Neuronal stem cell (in vitro differentiated cells): Measurements from ENCODE around the gene RILP.

Source experiments
- DNase-seq: peaks from one replicate; pipeline ENCODE4 v3.0.0-alpha.2; 2013; ENCODE audit warnings: low spot score
- H2AFZ ChIP-seq: one replicate; pipeline ENCODE4 v1.6.1; 2013; ENCODE audit warnings: mild to moderate bottlenecking, low read length, inconsistent platforms
- H2AK5ac ChIP-seq: 2 replicates; pipeline ENCODE4 v1.6.1; 2013; ENCODE audit warnings: low read depth, mild to moderate bottlenecking, inconsistent platforms, low read length, moderate library complexity, mixed read lengths
- H2BK120ac ChIP-seq: 2 replicates; pipeline ENCODE4 v1.6.1; 2013; ENCODE audit warnings: low read depth, mild to moderate bottlenecking, inconsistent platforms, low read length, moderate library complexity, mixed read lengths
- H2BK12ac ChIP-seq: one replicate; pipeline ENCODE4 v1.6.1; 2013; ENCODE audit warnings: low read length, inconsistent platforms
- H2BK15ac ChIP-seq: 2 replicates; pipeline ENCODE4 v1.6.1; 2013; ENCODE audit warnings: mild to moderate bottlenecking, low read length, inconsistent platforms, mixed read lengths
- H2BK5ac ChIP-seq: one replicate; pipeline ENCODE4 v1.6.1; 2013; ENCODE audit warnings: inconsistent platforms, mild to moderate bottlenecking, low read length, moderate library complexity
- H3K14ac ChIP-seq: one replicate; pipeline ENCODE4 v1.6.1; 2013; ENCODE audit warnings: low read length, inconsistent platforms
- H3K18ac ChIP-seq: 2 replicates; pipeline ENCODE4 v1.6.1; 2013; ENCODE audit warnings: low read length, inconsistent platforms
- H3K23ac ChIP-seq: 2 replicates; pipeline ENCODE4 v1.6.1; 2013; ENCODE audit warnings: low read depth, mild to moderate bottlenecking, mixed read lengths, low read length, inconsistent platforms; ENCODE audit not compliant: poor library complexity
- H3K27ac ChIP-seq: replicated peaks from 3 replicates; pipeline ENCODE4 v1.5.1; 2013; ENCODE audit warnings: low read length, inconsistent platforms
- H3K27me3 ChIP-seq, 3 experiments: 2 replicates each; pipeline ENCODE4 v1.6.1; 2013; ENCODE audit warnings: low read length in 3 of 3, mild to moderate bottlenecking in 2 of 3, inconsistent platforms in 1 of 3, low read depth in 1 of 3, mixed read lengths in 1 of 3, moderate library complexity in 1 of 3; ENCODE audit not compliant: control insufficient read depth in 3 of 3, insufficient read depth in 3 of 3
- H3K36me3 ChIP-seq, 2 donors: replicated peaks in 1 of 2; 2 replicates each; pipeline ENCODE4 v1.6.1; 2013; ENCODE audit warnings: low read length in 2 of 2; ENCODE audit not compliant: control insufficient read depth in 2 of 2, insufficient read depth in 2 of 2
- H3K4ac ChIP-seq: 2 replicates; pipeline ENCODE4 v1.6.1; 2013; ENCODE audit warnings: inconsistent platforms, mild to moderate bottlenecking, low read length, moderate library complexity
- H3K4me1 ChIP-seq, 2 donors: 1 replicate in 1 of 2; 2 replicates in 1 of 2; pipeline ENCODE4 v1.6.1; 2013; ENCODE audit warnings: low read length in 2 of 2, low read depth in 1 of 2; ENCODE audit not compliant: control insufficient read depth in 2 of 2, insufficient read depth in 1 of 2
- H3K4me2 ChIP-seq: one replicate; pipeline ENCODE4 v1.6.1; 2013; ENCODE audit warnings: mild to moderate bottlenecking, low read length, inconsistent platforms; ENCODE audit not compliant: insufficient read depth, poor library complexity, severe bottlenecking
- H3K4me3 ChIP-seq, 2 donors: 2 replicates each; pipeline ENCODE4 v1.5.1; 2013; ENCODE audit warnings: low read length in 2 of 2, mild to moderate bottlenecking in 2 of 2, inconsistent platforms in 1 of 2, moderate library complexity in 1 of 2
- H3K79me1 ChIP-seq: one replicate; pipeline ENCODE4 v1.6.1; 2013; ENCODE audit warnings: low read depth, mild to moderate bottlenecking, inconsistent platforms, low read length, moderate library complexity
- H3K9ac ChIP-seq: one replicate; pipeline ENCODE4 v1.6.1; 2013; ENCODE audit warnings: mild to moderate bottlenecking, low read depth, low read length, inconsistent platforms; ENCODE audit not compliant: poor library complexity
- H3K9me3 ChIP-seq, 2 donors: replicated peaks in 1 of 2; 2 replicates each; pipeline versions ENCODE3 to v1.6.1; 2013; ENCODE audit warnings: low read length in 2 of 2, mild to moderate bottlenecking in 2 of 2, inconsistent platforms in 1 of 2, low read depth in 1 of 2, mixed read lengths in 1 of 2, moderate library complexity in 1 of 2; ENCODE audit not compliant: control insufficient read depth in 2 of 2, insufficient read depth in 1 of 2
- H4K8ac ChIP-seq: one replicate; pipeline ENCODE4 v1.6.1; 2013; ENCODE audit warnings: low read depth, mild to moderate bottlenecking, inconsistent platforms, low read length, moderate library complexity
- H4K91ac ChIP-seq: one replicate; pipeline ENCODE4 v1.6.1; 2013; ENCODE audit warnings: low read length, low read depth, mild to moderate bottlenecking, inconsistent platforms; ENCODE audit not compliant: poor library complexity
- WGBS, 2 donors: extraction: QIAGEN DNeasy Blood & Tissue Kit; methylation state at CpG; one replicate each; pipeline ENCODE4 v1.1.7; 2013; ENCODE audit warnings: missing lambda C conversion rate in 2 of 2, mixed read lengths in 1 of 2; ENCODE audit not compliant: insufficient read length in 2 of 2, insufficient replicate concordance in 1 of 2; ENCODE audit errors: extremely low coverage in 2 of 2; 5-methylcytosine and 5-hydroxymethylcytosine counted together

RILP gene

DNA sequence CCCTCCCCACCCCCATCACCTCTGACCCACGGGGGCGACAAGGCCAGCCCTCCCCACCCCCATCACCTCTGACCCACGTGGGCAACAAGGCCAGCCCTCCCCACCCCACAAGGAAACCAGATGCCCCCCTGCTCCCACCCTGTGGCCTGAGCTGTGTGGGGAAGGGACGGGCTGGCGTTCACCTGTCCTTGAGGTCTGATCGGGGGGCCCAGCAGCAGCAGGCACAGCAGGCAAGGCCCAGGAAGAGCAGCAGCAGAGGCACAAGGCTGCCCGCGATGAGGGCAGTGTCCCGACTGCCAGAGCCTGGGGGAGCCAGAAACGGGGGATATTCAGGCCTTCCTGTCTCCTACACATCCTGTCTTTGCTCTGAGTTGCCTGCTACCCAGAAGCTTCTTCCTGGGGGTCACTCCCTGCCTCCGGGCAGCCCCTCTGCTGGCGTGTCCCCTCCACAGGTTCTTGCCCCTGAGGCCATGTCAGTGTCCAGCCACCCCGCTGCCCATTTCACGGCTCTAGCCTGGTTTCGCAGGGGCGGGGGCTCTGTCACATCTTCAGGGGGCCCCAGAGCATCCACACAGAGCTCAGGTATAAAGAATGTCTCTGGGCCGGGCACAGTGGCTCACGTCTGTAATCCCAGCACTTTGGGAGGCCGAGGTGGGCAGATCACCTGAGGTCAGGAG is 10.9 kb downstream of the RILP start:
- H3K4me3 ChIP-seq, result no peak overlapping the region
- H3K9me3 ChIP-seq, result no peaks in the 10 kb centered on the region
- H3K4ac ChIP-seq, result peak overlapping the region; percentile 58
- peaks cover 2% of the 10 kb centered on the region for H3K79me1 ChIP-seq
- peaks cover 19 to 24% of the 10 kb centered on the region in 2 donors for H3K4me1 ChIP-seq
- no CpG with 5 or more reads among the region's 19 CpGs for WGBS, 2 donors
- H4K91ac ChIP-seq, result peak overlapping the region; percentile 97
- peak overlapping the region; percentile 96 for H3K18ac ChIP-seq
- H2BK15ac ChIP-seq, result peak overlapping the region; percentile 87
- peak overlapping the region; percentile 86 for H2BK12ac ChIP-seq
- peak overlapping the region; percentile 71 for H3K27ac ChIP-seq
- no peak overlapping the region for H3K4me2 ChIP-seq
- peak overlapping the region; percentile 99 for H2BK120ac ChIP-seq
- peak overlapping the region; percentile 83 for H2AFZ ChIP-seq
- H3K9ac ChIP-seq, result peak overlapping the region; percentile 79
- peaks cover 0 to 5% (median 0%) of the 10 kb centered on the region in 3 experiments for H3K27me3 ChIP-seq
- no peak overlapping the region for H3K23ac ChIP-seq
- no peaks in the 10 kb centered on the region for H3K36me3 ChIP-seq
- peak overlapping the region; percentile 40 for H2BK5ac ChIP-seq
- DNase-seq, result no peak
- peak overlapping the region; percentile 78 for H4K8ac ChIP-seq
- peak overlapping the region; percentile 88 for H2AK5ac ChIP-seq
- H3K14ac ChIP-seq, result peak overlapping the region; percentile 12

DNA sequence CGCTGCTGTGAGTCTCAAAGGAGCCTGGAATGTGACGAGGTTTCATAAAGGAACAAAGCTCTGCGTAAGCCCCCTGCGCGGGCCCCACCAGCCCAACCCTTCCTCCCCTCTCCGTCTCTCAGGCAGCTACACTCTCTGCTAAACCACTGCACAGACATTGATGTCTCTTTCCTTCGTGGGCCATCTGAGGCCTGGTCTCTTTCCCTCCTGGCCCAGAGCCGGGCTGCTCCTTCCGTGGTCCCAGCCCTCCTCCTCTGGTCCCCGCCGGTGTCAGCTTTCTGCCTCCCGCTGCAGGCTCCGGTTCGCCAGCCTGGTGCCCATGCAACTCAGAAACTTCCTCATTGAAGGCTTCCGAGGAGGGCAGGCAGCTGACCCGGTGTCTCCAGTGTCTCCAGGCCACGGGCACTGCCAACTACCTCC is 11.5 kb downstream of the RILP start:
- peak overlapping the region; percentile 97 for H4K91ac ChIP-seq
- H3K4me2 ChIP-seq, result peak overlapping the region; percentile 26
- H2BK15ac ChIP-seq, result peak overlapping the region; percentile 87
- peak overlapping the region; percentile 78 for H4K8ac ChIP-seq
- peak overlapping the region; percentile 71 for H3K27ac ChIP-seq
- H3K9me3 ChIP-seq, result no peaks in the 10 kb centered on the region
- H3K4ac ChIP-seq, result peak overlapping the region; percentile 58
- peak overlapping the region; percentile 25 for H3K23ac ChIP-seq
- H3K79me1 ChIP-seq, result peaks cover 2% of the 10 kb centered on the region
- no peaks in the 10 kb centered on the region for H3K36me3 ChIP-seq
- peak overlapping the region; percentile 83 for H2AFZ ChIP-seq
- peak overlapping the region; percentile 88 for H2AK5ac ChIP-seq
- peak overlapping the region; percentile 96 for H3K18ac ChIP-seq
- H2BK12ac ChIP-seq, result peak overlapping the region; percentile 80
- peak overlapping the region; percentile 12 for H3K14ac ChIP-seq
- no CpG with 5 or more reads among the region's 17 CpGs for WGBS, 2 donors
- no peak for DNase-seq
- H3K4me3 ChIP-seq, result no peak overlapping the region
- no peaks in the 10 kb centered on the region for H3K27me3 ChIP-seq
- H2BK120ac ChIP-seq, result peak overlapping the region; percentile 99
- peaks cover 19 to 24% of the 10 kb centered on the region in 2 donors for H3K4me1 ChIP-seq
- peak overlapping the region; percentile 79 for H3K9ac ChIP-seq
- H2BK5ac ChIP-seq, result peak overlapping the region; percentile 40

DNA sequence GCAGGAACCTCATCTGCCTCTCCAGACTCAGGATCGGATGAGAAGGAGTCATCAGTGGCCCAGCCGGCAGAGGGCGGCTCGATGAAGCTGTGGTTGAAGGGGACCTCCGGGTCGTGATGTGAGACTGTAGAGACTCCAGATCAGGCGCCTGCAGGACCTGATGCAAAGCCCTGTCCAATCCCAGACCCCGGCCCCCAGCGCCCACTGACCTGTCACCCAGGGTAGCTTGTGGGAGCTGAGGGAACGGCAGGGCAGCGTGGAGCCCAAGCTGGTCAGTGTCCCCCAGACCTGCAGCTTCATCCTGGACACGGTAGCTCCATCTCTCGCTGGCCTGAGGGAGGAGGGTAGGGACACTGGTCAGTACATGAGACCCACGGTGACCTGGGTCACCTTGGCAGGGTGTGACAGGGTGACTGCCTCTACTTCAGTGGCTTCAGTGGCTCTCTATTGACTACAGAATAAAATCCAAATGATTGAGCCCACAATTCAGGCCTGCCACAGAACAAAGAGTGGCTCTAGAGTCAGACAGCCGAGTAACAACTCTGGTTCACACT is 12.9 kb downstream of the RILP start:
- peak overlapping the region; percentile 32 for H3K27ac ChIP-seq
- no CpG with 5 or more reads among the region's 15 CpGs for WGBS, 2 donors
- H2BK5ac ChIP-seq, result peak overlapping the region; percentile 75
- H4K91ac ChIP-seq, result peak overlapping the region; percentile 92
- no peak overlapping the region for H3K4me2 ChIP-seq
- no peaks in the 10 kb centered on the region for H3K36me3 ChIP-seq
- no peak overlapping the region for H3K23ac ChIP-seq
- peak overlapping the region; percentile 82 for H4K8ac ChIP-seq
- no peak overlapping the region for H2AFZ ChIP-seq
- H3K14ac ChIP-seq, result peak overlapping the region; percentile 89
- peak overlapping the region; percentile 95 for H3K4ac ChIP-seq
- DNase-seq, result no peak
- no peak overlapping the region for H3K9ac ChIP-seq
- peaks cover 19 to 24% of the 10 kb centered on the region in 2 donors for H3K4me1 ChIP-seq
- peak overlapping the region; percentile 94 for H3K18ac ChIP-seq
- H3K9me3 ChIP-seq, result no peaks in the 10 kb centered on the region
- no peak overlapping the region for H3K4me3 ChIP-seq
- H3K27me3 ChIP-seq, result no peaks in the 10 kb centered on the region
- peak overlapping the region; percentile 90 for H2AK5ac ChIP-seq
- peak overlapping the region; percentile 98 for H2BK12ac ChIP-seq
- no peaks in the 10 kb centered on the region for H3K79me1 ChIP-seq
- H2BK15ac ChIP-seq, result peak overlapping the region; percentile 97
- peak overlapping the region; percentile 94 for H2BK120ac ChIP-seq

DNA sequence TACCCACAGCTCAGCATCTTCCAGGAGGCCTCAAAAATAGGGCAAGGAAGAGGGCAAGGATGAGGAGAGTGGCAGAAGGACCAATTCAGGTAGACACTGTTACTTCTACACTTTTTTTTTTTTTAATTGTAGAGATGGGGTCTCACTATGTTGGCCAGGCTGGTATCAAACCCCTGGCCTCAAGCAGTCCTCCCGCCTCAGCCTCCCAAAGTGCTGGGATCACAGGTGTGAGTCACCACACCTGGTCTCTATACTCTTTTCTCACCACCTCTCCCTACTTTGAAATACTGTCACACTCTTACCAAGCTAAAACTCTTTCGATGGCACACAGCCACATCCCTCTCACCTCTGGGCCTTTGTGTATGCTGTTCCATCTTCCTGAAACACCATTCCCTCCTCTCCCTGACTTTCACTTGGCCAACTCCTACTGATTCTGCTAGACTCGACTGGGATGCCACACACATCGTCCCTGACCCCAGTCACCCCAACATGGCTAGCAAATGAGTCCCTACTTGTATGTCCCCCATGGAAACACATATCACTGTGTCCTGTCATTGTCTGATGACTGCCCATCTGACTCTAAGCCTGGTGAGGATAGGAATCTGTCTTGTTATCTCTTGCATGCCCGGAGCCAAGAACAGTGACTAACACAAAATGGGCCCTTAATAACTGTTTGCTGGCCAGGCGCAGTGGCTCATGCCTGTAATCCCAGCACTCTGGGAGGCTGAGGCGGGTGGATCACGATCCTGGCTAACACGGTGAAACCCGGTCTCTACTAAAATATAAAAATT is 13.8 kb downstream of the RILP start:
- Histone ChIP-seq H4K91ac (no peak overlapping the region), H3K36me3 (no peaks in the 10 kb centered on the region), H3K9ac (no peak overlapping the region), H3K23ac (no peak overlapping the region), H3K4me3 (no peak overlapping the region), H2AK5ac (peak overlapping the region; percentile 90), H3K18ac (no peak overlapping the region), H2BK5ac (no peak overlapping the region), H2AFZ (no peak overlapping the region), H3K9me3 (no peaks in the 10 kb centered on the region), H2BK15ac (peak overlapping the region; percentile 96), H3K4ac (no peak overlapping the region), H2BK120ac (no peak overlapping the region), H3K14ac (peak overlapping the region; percentile 71), H3K4me1 (peaks cover 19 to 24% of the 10 kb centered on the region in 2 donors), H3K79me1 (no peaks in the 10 kb centered on the region), H2BK12ac (no peak overlapping the region), H4K8ac (no peak overlapping the region), H3K27ac (no peak overlapping the region), H3K4me2 (no peak overlapping the region), H3K27me3 (no peaks in the 10 kb centered on the region)
- DNase-seq, result no peak
- WGBS, 2 donors, result no CpG with 5 or more reads among the region's 10 CpGs
